Measurements from ENCODE around the gene OR4D11. TPM values are rescaled to one million over a fixed set of nuclear protein-coding genes. Genes with fewer than 3 reads are reported as not detected.

Gene OR4D11
- total RNA-seq, 1 donor from 2014 or later: not detected

GRCh38 chr11:59550368-59550841, 47.0 kb downstream of the OR4D11 start:
- DNase-seq: peak; percentile 95

GRCh38 chr11:59550842-59551658, 47.7 kb downstream of the OR4D11 start:
- peak; percentile 90 for DNase-seq

GRCh38 chr11:59551659-59552521, 48.5 kb downstream of the OR4D11 start:
- peak; percentile 83 for DNase-seq

DNA sequence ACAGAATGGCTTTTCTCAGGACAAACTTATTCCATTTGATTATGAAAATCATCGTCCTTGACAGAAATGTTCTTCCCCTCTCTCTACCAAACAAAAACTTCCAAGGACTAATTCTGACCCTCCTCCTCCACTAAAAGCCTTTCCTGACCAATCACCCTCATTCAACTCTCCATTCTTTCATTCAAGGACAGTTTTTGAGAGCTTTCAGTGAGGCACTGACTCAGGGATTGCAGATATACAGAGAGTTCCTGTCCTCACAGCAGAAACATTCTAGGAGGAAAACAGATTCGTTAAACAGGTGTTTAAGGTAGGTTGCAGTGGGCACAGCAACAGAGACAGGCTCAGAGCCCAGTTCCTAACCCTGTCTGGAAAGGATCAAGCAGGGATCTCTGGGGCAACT, 49.5 kb downstream of the OR4D11 start:
- DNase-seq: no peak

GRCh38 chr11:59553323-59553722, 49.9 kb downstream of the OR4D11 start:
- no peak for DNase-seq

Other genes starting within 250 kb of the OR4D11 start
- not detected in 2 replicates for gene OR5AN1, start 144.7 kb upstream of the OR4D11 start, total RNA-seq
- gene OR5A2, start 77.2 kb upstream of the OR4D11 start, total RNA-seq: not detected in 2 replicates
- gene OR5A1, start 67.1 kb upstream of the OR4D11 start, total RNA-seq: under 0.01 TPM in 1 of 2 replicates, not detected in the other
- not detected in 2 replicates for gene OR4D6, start 46.6 kb upstream of the OR4D11 start, total RNA-seq
- not detected in 2 replicates for gene OR4D10, start 30.3 kb upstream of the OR4D11 start, total RNA-seq
- gene OR4D9, start 8.0 kb downstream of the OR4D11 start, total RNA-seq: under 0.01 TPM in 1 of 2 replicates, not detected in the other
- 41.5 and 68.4 TPM in 2 replicates for gene OSBP, start 112.2 kb downstream of the OR4D11 start, total RNA-seq
- gene PATL1, start 165.5 kb downstream of the OR4D11 start, total RNA-seq: 6.0 and 13.0 TPM in 2 replicates
- gene OR10V1, start 210.3 kb downstream of the OR4D11 start, total RNA-seq: not detected in 2 replicates

Measured in dermis blood vessel endothelial cell (primary cell).